ENCODE measurements around the gene ALCAM.

Gene ALCAM

GRCh38 chr3:105385819-105386508, 19.3 kb downstream of the ALCAM start:
- CTCF ChIA-PET: no interaction called here
- POLR2A ChIA-PET: no interaction called here
- no peaks in the 10 kb centered on the region for H3K4me1 ChIP-seq (ENCODE audit: control insufficient read depth, insufficient read depth, low read length)
- H3K9me3 ChIP-seq (ENCODE audit: control insufficient read depth, insufficient read depth, low read depth, low read length): no peaks in the 10 kb centered on the region
- no peak overlapping the region for H3K27ac ChIP-seq (ENCODE audit: extremely low read depth, low read depth, low read length)
- no peaks in the 10 kb centered on the region for H3K36me3 ChIP-seq (ENCODE audit: control insufficient read depth in 2 of 2, insufficient read depth in 1 of 2, low read length in 2 of 2)
- no peak overlapping the region for H3K4me3 ChIP-seq (ENCODE audit: low read depth, low read length)
- no peak for TF ChIP-seq ZNF26 (tag by site-specific recombination; IDR thresholded peaks at IDR 0.05)
- no peak for TF ChIP-seq ZNF558 (tag by site-specific recombination; IDR thresholded peaks at IDR 0.05)
- no peak for TF ChIP-seq ZNF280C (tag by site-specific recombination; IDR thresholded peaks at IDR 0.05)
- TF ChIP-seq ZBTB8A (tag by site-specific recombination; IDR thresholded peaks at IDR 0.05): no peak
- TF ChIP-seq ZBTB44 (tag by site-specific recombination; IDR thresholded peaks at IDR 0.05): no peak
- TF ChIP-seq PRDM6 (tag by site-specific recombination; IDR thresholded peaks at IDR 0.05): no peak
- no peak for TF ChIP-seq ZBTB49 (tag by site-specific recombination; IDR thresholded peaks at IDR 0.05; ENCODE audit: low read depth)
- no peak for TF ChIP-seq ZNF426 (tag by site-specific recombination; IDR thresholded peaks at IDR 0.05)
- no peak for TF ChIP-seq ZNF148 (tag by site-specific recombination; IDR thresholded peaks at IDR 0.05; ENCODE audit: borderline replicate concordance)
- TF ChIP-seq KLF10 (tag by site-specific recombination; IDR thresholded peaks at IDR 0.05): no peak
- TF ChIP-seq ZNF398 (tag by site-specific recombination; IDR thresholded peaks at IDR 0.05): no peak
- TF ChIP-seq RBAK (tag by site-specific recombination; IDR thresholded peaks at IDR 0.05): no peak
- no peak for TF ChIP-seq ZNF366 (tag by site-specific recombination; conservative IDR thresholded peaks at IDR 0.05)
- no peak for TF ChIP-seq ZNF580 (tag by site-specific recombination; IDR thresholded peaks at IDR 0.05)
- no peak for TF ChIP-seq ZNF837 (tag by site-specific recombination; IDR thresholded peaks at IDR 0.05)
- no peak for TF ChIP-seq ZNF423 (tag by site-specific recombination; IDR thresholded peaks at IDR 0.05)
- TF ChIP-seq ZNF24 (tag by site-specific recombination; IDR thresholded peaks at IDR 0.05): no peak
- no peak for TF ChIP-seq ZSCAN5A (tag by site-specific recombination; IDR thresholded peaks at IDR 0.05)
- TF ChIP-seq ZEB2 (tag by site-specific recombination; IDR thresholded peaks at IDR 0.05): no peak
- TF ChIP-seq KLF9 (tag by site-specific recombination; IDR thresholded peaks at IDR 0.05; ENCODE audit: low read depth): no peak

All from HEK293 (cell line).